Measurements from ENCODE around the gene EMC9. TPM values are rescaled to one million over a fixed set of nuclear protein-coding genes. Genes with fewer than 3 reads are reported as not detected.

Gene EMC9
- total and polyA plus RNA-seq, 4 donors, result 8.6 to 17.8 (median 13.4) TPM

DNA sequence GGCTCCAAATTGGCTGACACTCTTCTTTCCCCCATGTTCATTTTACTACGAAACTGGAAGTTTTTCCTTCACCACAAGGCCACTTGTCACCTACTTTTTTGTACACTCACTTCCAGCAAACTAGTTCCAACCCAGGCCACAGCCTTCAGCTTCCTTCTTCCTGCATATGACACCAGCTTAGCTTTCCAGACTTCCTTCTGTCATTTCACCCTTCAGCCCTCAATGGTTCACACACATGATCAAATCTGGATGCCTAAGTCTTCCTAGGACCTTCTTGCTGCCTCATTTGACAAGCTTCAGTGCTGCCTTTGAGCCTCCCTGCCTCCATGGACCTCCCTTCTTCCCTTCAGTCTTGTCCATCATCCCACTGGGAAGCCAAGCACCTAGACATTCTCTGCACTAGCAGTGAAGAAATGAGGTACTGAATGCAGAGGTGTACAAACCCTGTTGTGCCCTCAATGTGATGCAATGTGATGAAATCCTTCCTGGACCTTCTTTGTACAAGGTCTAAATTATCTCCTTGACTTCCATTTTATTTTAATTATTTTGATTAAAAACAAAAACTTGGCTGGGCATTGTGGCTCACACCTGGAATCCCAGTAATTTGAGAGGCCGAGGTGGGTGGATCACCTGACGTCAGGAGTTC is 26.2 kb upstream of the EMC9 start:
- DNase-seq (ENCODE audit: low spot score), result no peak
- Histone ChIP-seq H3K27me3 (ENCODE audit: control insufficient read depth in 4 of 4, insufficient read depth in 4 of 4, low read length in 3 of 4) (no peaks in the 10 kb centered on the region), H3K4me3 (ENCODE audit: low read depth in 1 of 3, low read length in 3 of 3) (no peak overlapping the region), H3K9ac (ENCODE audit: low read depth in 1 of 2, low read length in 2 of 2) (no peak overlapping the region), H3K27ac (ENCODE audit: low read depth in 1 of 2, low read length in 2 of 2) (no peak overlapping the region), H3K4me1 (ENCODE audit: control insufficient read depth in 4 of 4, insufficient read depth in 4 of 4, low read length in 3 of 4) (peaks cover 2 to 11% (median 6%) of the 10 kb centered on the region in 4 donors), H3K9me3 (ENCODE audit: control insufficient read depth in 4 of 4, low read length in 3 of 4) (no peaks in the 10 kb centered on the region), H3K36me3 (ENCODE audit: control insufficient read depth in 4 of 4, insufficient read depth in 3 of 4, low read depth in 1 of 4, low read length in 3 of 4) (peaks cover 23 to 56% (median 40%) of the 10 kb centered on the region in 4 donors)
- TF ChIP-seq, protein P1, sequence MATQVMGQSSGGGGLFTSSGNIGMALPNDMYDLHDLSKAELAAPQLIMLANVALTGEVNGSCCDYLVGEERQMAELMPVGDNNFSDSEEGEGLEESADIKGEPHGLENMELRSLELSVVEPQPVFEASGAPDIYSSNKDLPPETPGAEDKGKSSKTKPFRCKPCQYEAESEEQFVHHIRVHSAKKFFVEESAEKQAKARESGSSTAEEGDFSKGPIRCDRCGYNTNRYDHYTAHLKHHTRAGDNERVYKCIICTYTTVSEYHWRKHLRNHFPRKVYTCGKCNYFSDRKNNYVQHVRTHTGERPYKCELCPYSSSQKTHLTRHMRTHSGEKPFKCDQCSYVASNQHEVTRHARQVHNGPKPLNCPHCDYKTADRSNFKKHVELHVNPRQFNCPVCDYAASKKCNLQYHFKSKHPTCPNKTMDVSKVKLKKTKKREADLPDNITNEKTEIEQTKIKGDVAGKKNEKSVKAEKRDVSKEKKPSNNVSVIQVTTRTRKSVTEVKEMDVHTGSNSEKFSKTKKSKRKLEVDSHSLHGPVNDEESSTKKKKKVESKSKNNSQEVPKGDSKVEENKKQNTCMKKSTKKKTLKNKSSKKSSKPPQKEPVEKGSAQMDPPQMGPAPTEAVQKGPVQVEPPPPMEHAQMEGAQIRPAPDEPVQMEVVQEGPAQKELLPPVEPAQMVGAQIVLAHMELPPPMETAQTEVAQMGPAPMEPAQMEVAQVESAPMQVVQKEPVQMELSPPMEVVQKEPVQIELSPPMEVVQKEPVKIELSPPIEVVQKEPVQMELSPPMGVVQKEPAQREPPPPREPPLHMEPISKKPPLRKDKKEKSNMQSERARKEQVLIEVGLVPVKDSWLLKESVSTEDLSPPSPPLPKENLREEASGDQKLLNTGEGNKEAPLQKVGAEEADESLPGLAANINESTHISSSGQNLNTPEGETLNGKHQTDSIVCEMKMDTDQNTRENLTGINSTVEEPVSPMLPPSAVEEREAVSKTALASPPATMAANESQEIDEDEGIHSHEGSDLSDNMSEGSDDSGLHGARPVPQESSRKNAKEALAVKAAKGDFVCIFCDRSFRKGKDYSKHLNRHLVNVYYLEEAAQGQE (IDR thresholded peaks at IDR 0.05), result no peak
- TF ChIP-seq JUND (IDR thresholded peaks at IDR 0.05) (no peak), FOXA1 (IDR thresholded peaks at IDR 0.05) (no peak), GABPA (IDR thresholded peaks at IDR 0.05 in 1 of 2, conservative IDR thresholded peaks at IDR 0.05 in 1 of 2) (no peak), YY1 (IDR thresholded peaks at IDR 0.05) (no peak), EGR1 (IDR thresholded peaks at IDR 0.05; ENCODE audit: low read depth in 2 of 2) (no peak), FOXA2 (IDR thresholded peaks at IDR 0.05) (no peak), TAF1 (conservative IDR thresholded peaks at IDR 0.05) (no peak), HNF4A (conservative IDR thresholded peaks at IDR 0.05) (no peak), SP1 (IDR thresholded peaks at IDR 0.05) (no peak), RXRA (IDR thresholded peaks at IDR 0.05) (no peak), NR2F2 (IDR thresholded peaks at IDR 0.05) (no peak), RAD21 (IDR thresholded peaks at IDR 0.05) (no peak)
- TF ChIP-seq, protein P2, sequence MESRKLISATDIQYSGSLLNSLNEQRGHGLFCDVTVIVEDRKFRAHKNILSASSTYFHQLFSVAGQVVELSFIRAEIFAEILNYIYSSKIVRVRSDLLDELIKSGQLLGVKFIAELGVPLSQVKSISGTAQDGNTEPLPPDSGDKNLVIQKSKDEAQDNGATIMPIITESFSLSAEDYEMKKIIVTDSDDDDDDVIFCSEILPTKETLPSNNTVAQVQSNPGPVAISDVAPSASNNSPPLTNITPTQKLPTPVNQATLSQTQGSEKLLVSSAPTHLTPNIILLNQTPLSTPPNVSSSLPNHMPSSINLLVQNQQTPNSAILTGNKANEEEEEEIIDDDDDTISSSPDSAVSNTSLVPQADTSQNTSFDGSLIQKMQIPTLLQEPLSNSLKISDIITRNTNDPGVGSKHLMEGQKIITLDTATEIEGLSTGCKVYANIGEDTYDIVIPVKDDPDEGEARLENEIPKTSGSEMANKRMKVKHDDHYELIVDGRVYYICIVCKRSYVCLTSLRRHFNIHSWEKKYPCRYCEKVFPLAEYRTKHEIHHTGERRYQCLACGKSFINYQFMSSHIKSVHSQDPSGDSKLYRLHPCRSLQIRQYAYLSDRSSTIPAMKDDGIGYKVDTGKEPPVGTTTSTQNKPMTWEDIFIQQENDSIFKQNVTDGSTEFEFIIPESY (IDR thresholded peaks at IDR 0.05), result no peak
- TF ChIP-seq, protein P3, sequence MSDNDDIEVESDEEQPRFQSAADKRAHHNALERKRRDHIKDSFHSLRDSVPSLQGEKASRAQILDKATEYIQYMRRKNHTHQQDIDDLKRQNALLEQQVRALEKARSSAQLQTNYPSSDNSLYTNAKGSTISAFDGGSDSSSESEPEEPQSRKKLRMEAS (IDR thresholded peaks at IDR 0.05), result no peak
- TF ChIP-seq, protein P4, sequence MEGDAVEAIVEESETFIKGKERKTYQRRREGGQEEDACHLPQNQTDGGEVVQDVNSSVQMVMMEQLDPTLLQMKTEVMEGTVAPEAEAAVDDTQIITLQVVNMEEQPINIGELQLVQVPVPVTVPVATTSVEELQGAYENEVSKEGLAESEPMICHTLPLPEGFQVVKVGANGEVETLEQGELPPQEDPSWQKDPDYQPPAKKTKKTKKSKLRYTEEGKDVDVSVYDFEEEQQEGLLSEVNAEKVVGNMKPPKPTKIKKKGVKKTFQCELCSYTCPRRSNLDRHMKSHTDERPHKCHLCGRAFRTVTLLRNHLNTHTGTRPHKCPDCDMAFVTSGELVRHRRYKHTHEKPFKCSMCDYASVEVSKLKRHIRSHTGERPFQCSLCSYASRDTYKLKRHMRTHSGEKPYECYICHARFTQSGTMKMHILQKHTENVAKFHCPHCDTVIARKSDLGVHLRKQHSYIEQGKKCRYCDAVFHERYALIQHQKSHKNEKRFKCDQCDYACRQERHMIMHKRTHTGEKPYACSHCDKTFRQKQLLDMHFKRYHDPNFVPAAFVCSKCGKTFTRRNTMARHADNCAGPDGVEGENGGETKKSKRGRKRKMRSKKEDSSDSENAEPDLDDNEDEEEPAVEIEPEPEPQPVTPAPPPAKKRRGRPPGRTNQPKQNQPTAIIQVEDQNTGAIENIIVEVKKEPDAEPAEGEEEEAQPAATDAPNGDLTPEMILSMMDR (IDR thresholded peaks at IDR 0.05; ENCODE audit: low read depth, low read length, missing input control), result no peak
- 88% methylated on average over 3 of the region's 3 CpGs for WGBS

Measured in liver (tissue), 9 donors.